AG10803 (cell line): ENCODE data around the gene ZNF81.
"Not testable (repeated sequence)": the region's sequence is repeated elsewhere in the genome, so short reads cannot be mapped to it uniquely, and the experiment has no call there.

ENCODE experiments used
- DNase-seq: peaks from one replicate; pipeline ENCODE4 v3.0.0; 2010; ENCODE audit warnings: low read depth
- H3K4me3 ChIP-seq: 2 replicates; pipeline ENCODE4 v1.5.1; 2011; ENCODE audit warnings: mild to moderate bottlenecking, low read length, control low read depth
- CTCF ChIP-seq: conservative IDR thresholded peaks from 2 replicates; pipeline ENCODE4 v1.5.1; 2011; ENCODE audit warnings: mild to moderate bottlenecking, low read length, control low read depth, inconsistent platforms

The ZNF81 gene

GRCh38 chrX:47958761-47959342 is 122.2 kb downstream of the ZNF81 start:
- no peak overlapping the region for H3K4me3 ChIP-seq
- DNase-seq = no peak
- peak; percentile 23; the same call in 1 of the 2 replicates for TF ChIP-seq CTCF

GRCh38 chrX:47960406-47960805 is 123.7 kb downstream of the ZNF81 start:
- no peak for TF ChIP-seq CTCF
- DNase-seq = no peak

DNA sequence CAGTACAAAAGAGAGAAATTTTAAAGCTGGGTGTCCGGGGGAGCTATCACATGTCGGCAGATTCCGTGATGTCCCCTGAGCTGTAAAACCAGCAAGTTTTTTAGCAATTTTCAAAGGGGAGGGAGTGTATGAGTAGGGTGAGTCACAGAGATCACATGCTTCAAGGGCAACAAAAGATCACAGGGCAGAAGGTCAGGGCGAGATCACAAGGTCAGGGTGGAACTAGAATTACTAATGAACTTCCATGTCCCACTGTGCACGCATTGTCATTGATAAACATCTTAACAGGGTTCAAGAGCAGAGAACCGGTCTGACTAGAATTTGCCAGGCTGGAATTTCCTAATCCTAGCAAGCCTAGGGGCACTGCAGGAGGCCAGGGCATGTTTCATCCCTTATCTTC is 125.1 kb downstream of the ZNF81 start:
- not testable (repeated sequence) for H3K4me3 ChIP-seq, DNase-seq

More at GRCh38 chrX:47960406-47960805, 123.7 kb downstream of the ZNF81 start:
- no peak overlapping the region for H3K4me3 ChIP-seq

DNA sequence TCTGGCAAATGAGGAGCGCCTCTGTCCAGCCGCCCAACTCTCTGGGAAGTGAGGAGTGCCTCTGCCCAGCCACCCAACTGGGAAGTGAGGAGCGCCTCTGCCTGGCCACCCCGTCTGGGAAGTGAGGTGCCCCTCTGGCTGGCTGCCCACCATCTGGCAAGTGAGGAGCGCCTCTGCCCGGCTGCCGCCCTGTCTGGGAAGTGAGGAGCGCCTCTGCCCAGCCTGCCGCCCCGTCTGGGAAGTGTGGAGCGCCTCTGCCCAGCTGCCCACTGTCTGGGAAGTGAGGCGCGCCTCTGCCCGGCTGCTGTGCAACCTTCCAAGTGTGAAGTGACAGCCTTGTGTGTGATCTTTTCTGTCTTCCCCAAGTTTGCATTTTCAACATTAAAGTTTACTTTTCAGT is 128.8 kb downstream of the ZNF81 start:
- not testable (repeated sequence) for H3K4me3 ChIP-seq, DNase-seq
